Measurements from ENCODE around the gene METTL16. TPM values are rescaled to one million over a fixed set of nuclear protein-coding genes. Genes with fewer than 3 reads are reported as not detected.

METTL16 gene
- polyA plus RNA-seq, 1 donor (not counting 4 experiments of a cell fraction or from before 2014, with no cell fraction given) = 16.6 TPM

DNA sequence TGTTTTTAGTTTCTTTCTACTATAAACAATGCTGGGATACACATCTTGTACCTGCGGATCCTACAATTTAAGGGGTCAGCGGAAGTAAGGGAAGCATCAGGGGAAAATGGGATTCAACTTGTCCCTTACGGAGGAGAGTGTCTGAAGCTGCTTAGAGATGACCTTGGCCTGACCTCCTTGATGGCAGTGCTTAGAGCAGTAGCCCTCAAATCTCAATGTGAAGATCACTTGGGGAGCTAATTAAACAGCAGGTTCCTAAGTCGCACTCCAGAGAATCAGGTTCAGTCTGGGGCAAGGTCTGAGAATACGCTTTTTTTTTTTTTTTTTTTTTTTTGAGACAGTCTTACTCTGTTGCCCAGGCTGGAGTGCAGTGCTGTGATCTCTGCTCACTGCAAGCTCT, 9.6 kb upstream of the METTL16 start:
- no peak for TF ChIP-seq EZH2 (IDR thresholded peaks at IDR 0.05; ENCODE audit: low read length)
- no peaks in the 10 kb centered on the region for H3K9me3 ChIP-seq (ENCODE audit: control insufficient read depth, low read depth, low read length)
- FAIRE-seq (no peak), DNase-seq (ENCODE audit: low read depth, low spot score) (no peak)
- no peak overlapping the region for H3K27ac ChIP-seq (ENCODE audit: control insufficient read depth, insufficient read depth, low read length)
- H3K4me3 ChIP-seq (ENCODE audit: control insufficient read depth in 2 of 3, extremely low read depth in 1 of 3, insufficient read depth in 2 of 3, low read depth in 1 of 3, low read length in 3 of 3) = no peak overlapping the region
- H3K79me2 ChIP-seq (ENCODE audit: control insufficient read depth, insufficient read depth, low read length) = no peaks in the 10 kb centered on the region
- dilution Hi-C loops (cut with MboI; ENCODE audit: extremely low pct_ligation_motif_present, low sequenced_read_pairs) = no loop called here
- no peak overlapping the region for H3K9ac ChIP-seq (ENCODE audit: control insufficient read depth, extremely low read depth, insufficient read depth, low read length)
- no peaks in the 10 kb centered on the region for H3K4me1 ChIP-seq (ENCODE audit: control insufficient read depth, extremely low read depth, insufficient read depth, low read length)
- no peaks in the 10 kb centered on the region for H3K36me3 ChIP-seq (ENCODE audit: control insufficient read depth in 2 of 2, extremely low read depth in 1 of 2, insufficient read depth in 2 of 2, low read length in 2 of 2)
- no peak overlapping the region for H3K4me2 ChIP-seq (ENCODE audit: control insufficient read depth, extremely low read depth, insufficient read depth, low read depth, low read length)
- no peaks in the 10 kb centered on the region for H3K9me1 ChIP-seq (ENCODE audit: control insufficient read depth, extremely low read depth, insufficient read depth, low read length)
- no peak overlapping the region for H2AFZ ChIP-seq (ENCODE audit: control insufficient read depth, low read length)
- no peaks in the 10 kb centered on the region for H3K27me3 ChIP-seq (ENCODE audit: control insufficient read depth, extremely low read depth, insufficient read depth, low read length)
- no peaks in the 10 kb centered on the region for H4K20me1 ChIP-seq (ENCODE audit: control insufficient read depth, extremely low read depth, insufficient read depth, low read length)

DNA sequence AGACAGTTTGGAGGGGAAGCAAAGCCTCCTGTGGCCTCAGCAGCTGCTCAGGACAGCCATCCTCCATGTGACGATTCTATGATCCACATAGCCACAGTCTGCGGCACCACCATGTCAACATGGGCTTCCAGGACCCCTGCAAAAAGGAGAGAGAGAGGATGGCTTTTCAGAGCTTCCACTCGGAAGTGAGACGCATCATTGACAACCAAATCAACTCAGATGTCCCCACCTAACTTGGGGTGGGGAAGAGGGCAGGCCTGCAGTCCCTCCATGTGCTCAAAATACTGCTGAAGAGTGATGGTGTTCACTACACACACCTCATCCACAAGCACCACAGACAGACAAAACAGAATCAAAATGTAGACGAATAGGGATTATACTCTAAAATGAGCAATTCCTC, 5.9 kb upstream of the METTL16 start:
- H3K27ac ChIP-seq (ENCODE audit: control insufficient read depth, insufficient read depth, low read length) = no peak overlapping the region
- no peak overlapping the region for H3K4me3 ChIP-seq (ENCODE audit: control insufficient read depth in 2 of 3, extremely low read depth in 1 of 3, insufficient read depth in 2 of 3, low read depth in 1 of 3, low read length in 3 of 3)
- DNase-seq (ENCODE audit: low read depth, low spot score) = no peak
- H3K4me2 ChIP-seq (ENCODE audit: control insufficient read depth, extremely low read depth, insufficient read depth, low read depth, low read length) = no peak overlapping the region
- no peak for TF ChIP-seq EZH2 (IDR thresholded peaks at IDR 0.05; ENCODE audit: low read length)
- TF ChIP-seq CTCF (optimal IDR thresholded peaks at IDR 0.05 in 1 of 3, IDR thresholded peaks at IDR 0.05 in 1 of 3, conservative IDR thresholded peaks at IDR 0.05 in 1 of 3; ENCODE audit: extremely low read depth in 1 of 3, insufficient read depth in 2 of 3, low read length in 3 of 3) = no peak
- H3K9me3 ChIP-seq (ENCODE audit: control insufficient read depth, low read depth, low read length) = no peaks in the 10 kb centered on the region
- H3K36me3 ChIP-seq (ENCODE audit: control insufficient read depth in 2 of 2, extremely low read depth in 1 of 2, insufficient read depth in 2 of 2, low read length in 2 of 2) = no peaks in the 10 kb centered on the region
- H3K9ac ChIP-seq (ENCODE audit: control insufficient read depth, extremely low read depth, insufficient read depth, low read length) = no peak overlapping the region
- H3K4me1 ChIP-seq (ENCODE audit: control insufficient read depth, extremely low read depth, insufficient read depth, low read length) = no peaks in the 10 kb centered on the region
- no peak for FAIRE-seq
- H4K20me1 ChIP-seq (ENCODE audit: control insufficient read depth, extremely low read depth, insufficient read depth, low read length) = no peaks in the 10 kb centered on the region
- dilution Hi-C loops (cut with MboI; ENCODE audit: extremely low pct_ligation_motif_present, low sequenced_read_pairs) = no loop called here
- H2AFZ ChIP-seq (ENCODE audit: control insufficient read depth, low read length) = no peak overlapping the region
- H3K9me1 ChIP-seq (ENCODE audit: control insufficient read depth, extremely low read depth, insufficient read depth, low read length) = no peaks in the 10 kb centered on the region
- H3K27me3 ChIP-seq (ENCODE audit: control insufficient read depth, extremely low read depth, insufficient read depth, low read length) = no peaks in the 10 kb centered on the region
- no peaks in the 10 kb centered on the region for H3K79me2 ChIP-seq (ENCODE audit: control insufficient read depth, insufficient read depth, low read length)

GRCh38 chr17:2511138-2511461, 588 bp downstream of the METTL16 start:
- TF ChIP-seq CTCF (optimal IDR thresholded peaks at IDR 0.05 in 1 of 3, IDR thresholded peaks at IDR 0.05 in 1 of 3, conservative IDR thresholded peaks at IDR 0.05 in 1 of 3; ENCODE audit: extremely low read depth in 1 of 3, insufficient read depth in 2 of 3, low read length in 3 of 3) (no peak), EZH2 (IDR thresholded peaks at IDR 0.05; ENCODE audit: low read length) (no peak)
- DNase-seq (ENCODE audit: low read depth, low spot score) (no peak), FAIRE-seq (no peak)
- Histone ChIP-seq H2AFZ (ENCODE audit: control insufficient read depth, low read length) (peak overlapping the region; percentile 99), H3K9me3 (ENCODE audit: control insufficient read depth, low read depth, low read length) (no peaks in the 10 kb centered on the region), H3K9me1 (ENCODE audit: control insufficient read depth, extremely low read depth, insufficient read depth, low read length) (no peaks in the 10 kb centered on the region), H3K27ac (ENCODE audit: control insufficient read depth, insufficient read depth, low read length) (peak overlapping the region; percentile 99), H3K4me1 (ENCODE audit: control insufficient read depth, extremely low read depth, insufficient read depth, low read length) (peaks cover 6% of the 10 kb centered on the region), H3K79me2 (ENCODE audit: control insufficient read depth, insufficient read depth, low read length) (peaks cover 36% of the 10 kb centered on the region), H3K4me2 (ENCODE audit: control insufficient read depth, extremely low read depth, insufficient read depth, low read depth, low read length) (peak overlapping the region; percentile 89), H4K20me1 (ENCODE audit: control insufficient read depth, extremely low read depth, insufficient read depth, low read length) (no peaks in the 10 kb centered on the region), H3K9ac (ENCODE audit: control insufficient read depth, extremely low read depth, insufficient read depth, low read length) (peak overlapping the region; percentile 99), H3K4me3 (ENCODE audit: control insufficient read depth in 2 of 3, extremely low read depth in 1 of 3, insufficient read depth in 2 of 3, low read depth in 1 of 3, low read length in 3 of 3) (peak overlapping the region; percentile 61 to 99 (median 99)), H3K27me3 (ENCODE audit: control insufficient read depth, extremely low read depth, insufficient read depth, low read length) (no peaks in the 10 kb centered on the region), H3K36me3 (ENCODE audit: control insufficient read depth in 2 of 2, extremely low read depth in 1 of 2, insufficient read depth in 2 of 2, low read length in 2 of 2) (no peaks in the 10 kb centered on the region)
- dilution Hi-C loops (cut with MboI; ENCODE audit: extremely low pct_ligation_motif_present, low sequenced_read_pairs) = no loop called here
